ENCODE measurements around the gene KIAA1958. TPM values are rescaled to one million over a fixed set of nuclear protein-coding genes. Genes with fewer than 3 reads are reported as not detected.

KIAA1958 gene
- total RNA-seq, 2 donors from 2014 or later, result 16.8 to 17.0 TPM

GRCh38 chr9:112694706-112695555, 208.3 kb downstream of the KIAA1958 start:
- Mint-ChIP-seq H3K9me3 (no peaks in the 10 kb centered on the region), H3K27ac (no peak overlapping the region), H3K36me3 (peaks cover 6 to 23% of the 10 kb centered on the region in 2 donors)
- DNase-seq (ENCODE audit: low spot score in 2 of 2) (no peak), ATAC-seq (no peak)

GRCh38 chr9:112696461-112696860, 209.8 kb downstream of the KIAA1958 start:
- H3K27ac Mint-ChIP-seq, result no peak overlapping the region
- no peaks in the 10 kb centered on the region for H3K9me3 Mint-ChIP-seq
- ATAC-seq (no peak), DNase-seq (ENCODE audit: low spot score in 2 of 2) (no peak)
- H3K36me3 Mint-ChIP-seq, result peaks cover under 1 to 26% of the 10 kb centered on the region in 2 donors

GRCh38 chr9:112699230-112699629, 212.6 kb downstream of the KIAA1958 start:
- DNase-seq (ENCODE audit: low spot score in 2 of 2), result no peak
- no peaks in the 10 kb centered on the region for H3K9me3 Mint-ChIP-seq
- H3K27ac Mint-ChIP-seq, result no peak overlapping the region
- peaks cover 0 to 26% of the 10 kb centered on the region in 2 donors for H3K36me3 Mint-ChIP-seq
- ATAC-seq, result peak; percentile 44 to 46

GRCh38 chr9:112700085-112700484, 213.5 kb downstream of the KIAA1958 start:
- no peak overlapping the region for H3K27ac Mint-ChIP-seq
- no peak for DNase-seq (ENCODE audit: low spot score in 2 of 2)
- H3K36me3 Mint-ChIP-seq, result peaks cover 0 to 26% of the 10 kb centered on the region in 2 donors
- no peaks in the 10 kb centered on the region for H3K9me3 Mint-ChIP-seq
- ATAC-seq, result peak in 1 of 2 donors; percentile 64

- H3K27ac Mint-ChIP-seq, result no peak overlapping the region
- H3K36me3 Mint-ChIP-seq, result peaks cover 0 to 10% of the 10 kb centered on the region in 2 donors
- DNase-seq (ENCODE audit: low spot score in 2 of 2), result no peak
- no peaks in the 10 kb centered on the region for H3K9me3 Mint-ChIP-seq
- ATAC-seq, result no peak
Observed at GRCh38 chr9:112703304-112703703, 216.7 kb downstream of the KIAA1958 start.

GRCh38 chr9:112705768-112706427, 219.3 kb downstream of the KIAA1958 start:
- ATAC-seq (no peak), DNase-seq (ENCODE audit: low spot score in 2 of 2) (no peak)
- Mint-ChIP-seq H3K27ac (no peak overlapping the region), H3K36me3 (peaks cover 0 to 10% of the 10 kb centered on the region in 2 donors), H3K9me3 (no peaks in the 10 kb centered on the region)

GRCh38 chr9:112711050-112711689, 224.5 kb downstream of the KIAA1958 start:
- ATAC-seq (no peak), DNase-seq (ENCODE audit: low spot score in 2 of 2) (no peak)
- no peak overlapping the region for H3K27ac Mint-ChIP-seq
- no peaks in the 10 kb centered on the region for H3K9me3 Mint-ChIP-seq
- H3K36me3 Mint-ChIP-seq, result peaks cover 6 to 13% of the 10 kb centered on the region in 2 donors

GRCh38 chr9:112712678-112713077, 226.1 kb downstream of the KIAA1958 start:
- Mint-ChIP-seq H3K9me3 (no peaks in the 10 kb centered on the region), H3K27ac (no peak overlapping the region), H3K36me3 (peaks cover 13 to 14% of the 10 kb centered on the region in 2 donors)
- DNase-seq (ENCODE audit: low spot score in 2 of 2) (no peak), ATAC-seq (no peak)

GRCh38 chr9:112717661-112718331, 231.2 kb downstream of the KIAA1958 start, which contains the start of gene INIP:
INIP (minus strand) TSS chr9:112718117; CDS start chr9:112716485, 1,632 bp downstream.
- Mint-ChIP-seq H3K9me3 (no peaks in the 10 kb centered on the region), H3K27ac (peak within 1 kb of the TSS; percentile 95 to 97), H3K36me3 (peaks cover 4 to 12% of the 10 kb centered on the region in 2 donors)
- ATAC-seq, result peak; percentile 92 to 93
- peak; percentile 94 to 98 for DNase-seq (ENCODE audit: low spot score in 2 of 2)

Other genes starting within 250 kb of the KIAA1958 start
- gene PTBP3, start 153.2 kb upstream of the KIAA1958 start, total RNA-seq, result 10 to 100 TPM; 77.7 to 91.8 TPM
- gene HSDL2, start 106.7 kb upstream of the KIAA1958 start, total RNA-seq, result 10 to 100 TPM; 32.6 to 34.9 TPM
- gene INIP, start 231.3 kb downstream of the KIAA1958 start, total RNA-seq, result 10 to 100 TPM; 34.1 to 38.4 TPM